Liver (tissue), 9 donors: ENCODE measurements around the gene GPI. TPM values are rescaled to one million over a fixed set of nuclear protein-coding genes. Genes with fewer than 3 reads are reported as not detected.

Experiments used
- DNase-seq: peaks from one replicate; pipeline ENCODE4 v3.0.0-alpha.2; 2017; ENCODE audit warnings: low spot score
- H3K27ac ChIP-seq, 2 donors: one replicate each; pipeline ENCODE4 v1.7.0; 2013; ENCODE audit warnings: inconsistent platforms in 2 of 2, low read length in 2 of 2, control low read depth in 1 of 2, low read depth in 1 of 2, mild to moderate bottlenecking in 1 of 2
- H3K27me3 ChIP-seq, 4 donors: one replicate each; pipeline versions ENCODE4 v1.6.1 to v1.7.0; 2013; ENCODE audit warnings: low read length in 3 of 4, inconsistent platforms in 1 of 4, mild to moderate bottlenecking in 1 of 4, moderate library complexity in 1 of 4; ENCODE audit not compliant: control insufficient read depth in 4 of 4, insufficient read depth in 4 of 4
- H3K36me3 ChIP-seq, 4 donors: one replicate each; pipeline versions ENCODE4 v1.6.1 to v1.7.0; 2013; ENCODE audit warnings: low read length in 3 of 4, mild to moderate bottlenecking in 3 of 4, low read depth in 1 of 4, moderate library complexity in 1 of 4; ENCODE audit not compliant: control insufficient read depth in 4 of 4, insufficient read depth in 3 of 4
- H3K4me1 ChIP-seq, 4 donors: one replicate each; pipeline versions ENCODE4 v1.6.1 to v1.7.0; 2013; ENCODE audit warnings: low read length in 3 of 4, mild to moderate bottlenecking in 3 of 4, moderate library complexity in 1 of 4; ENCODE audit not compliant: control insufficient read depth in 4 of 4, insufficient read depth in 4 of 4
- H3K4me3 ChIP-seq, 3 donors: one replicate each; pipeline versions ENCODE4 v1.6.1 to v1.7.0; 2013; ENCODE audit warnings: low read length in 3 of 3, control low read depth in 1 of 3, low read depth in 1 of 3, mild to moderate bottlenecking in 1 of 3
- H3K9ac ChIP-seq, 2 donors: one replicate each; pipeline ENCODE4 v1.7.0; 2013; ENCODE audit warnings: low read length in 2 of 2, mild to moderate bottlenecking in 2 of 2, moderate library complexity in 2 of 2, control low read depth in 1 of 2, low read depth in 1 of 2
- H3K9me3 ChIP-seq, 4 donors: one replicate each; pipeline versions ENCODE4 v1.6.1 to v1.7.0; 2013; ENCODE audit warnings: low read length in 3 of 4; ENCODE audit not compliant: control insufficient read depth in 4 of 4
- CTCF ChIP-seq: fragments of 150-350 bp; IDR thresholded peaks from 2 replicates; pipeline ENCODE4 v1.5.1; 2017; ENCODE audit warnings: improper control_type of control experiment, low read depth, low read length; ENCODE audit not compliant: missing input control
- EGR1 ChIP-seq, 2 donors: IDR thresholded peaks; 2 replicates each; pipeline ENCODE4 v1.6.1; 2016 to 2018; ENCODE audit warnings: antibody characterized with exemption in 2 of 2, low read depth in 2 of 2
- FOXA2 ChIP-seq: IDR thresholded peaks from 2 replicates; pipeline ENCODE4 v1.6.1; 2016; ENCODE audit warnings: antibody characterized with exemption
- GABPA ChIP-seq, 2 donors: IDR thresholded peaks in 1 of 2; conservative IDR thresholded peaks in 1 of 2; 2 replicates each; pipeline ENCODE4 v1.6.1; 2016; ENCODE audit warnings: antibody characterized with exemption in 2 of 2, mild to moderate bottlenecking in 1 of 2, moderate library complexity in 1 of 2
- HNF4G ChIP-seq: IDR thresholded peaks from 2 replicates; pipeline ENCODE4 v1.6.1; 2016; ENCODE audit warnings: antibody characterized with exemption
- JUND ChIP-seq, 2 donors: IDR thresholded peaks; 2 replicates each; pipeline ENCODE4 v1.6.1; 2016; ENCODE audit warnings: antibody characterized with exemption in 2 of 2
- MAX ChIP-seq: IDR thresholded peaks from 2 replicates; pipeline ENCODE4 v1.6.1; 2016; ENCODE audit warnings: antibody characterized with exemption
- NR2F2 ChIP-seq: IDR thresholded peaks from 2 replicates; pipeline ENCODE4 v1.6.1; 2016; ENCODE audit warnings: antibody characterized with exemption
- RAD21 ChIP-seq, 2 donors: IDR thresholded peaks; 2 replicates each; pipeline ENCODE4 v1.6.1; 2016; ENCODE audit warnings: antibody characterized with exemption in 2 of 2, mild to moderate bottlenecking in 2 of 2
- REST ChIP-seq: IDR thresholded peaks from 2 replicates; pipeline ENCODE4 v1.6.1; 2016; ENCODE audit warnings: antibody characterized with exemption, mild to moderate bottlenecking
- RXRA ChIP-seq, 2 donors: IDR thresholded peaks; 2 replicates each; pipeline ENCODE4 v1.6.1; 2017 to 2018; ENCODE audit warnings: antibody characterized with exemption in 2 of 2, mild to moderate bottlenecking in 1 of 2
- SP1 ChIP-seq: IDR thresholded peaks from 2 replicates; pipeline ENCODE4 v1.6.1; 2018; ENCODE audit warnings: antibody characterized with exemption, mild to moderate bottlenecking
- TAF1 ChIP-seq: conservative IDR thresholded peaks from 2 replicates; pipeline ENCODE4 v1.6.1; 2016; ENCODE audit warnings: antibody characterized with exemption, mild to moderate bottlenecking
- ZBTB33 ChIP-seq: IDR thresholded peaks from 2 replicates; pipeline ENCODE4 v1.6.1; 2016; ENCODE audit warnings: antibody characterized with exemption
- WGBS: extraction: QIAGEN DNeasy Blood & Tissue Kit; methylation state at CpG from one replicate; pipeline ENCODE4 v1.1.7; 2013; 5-methylcytosine and 5-hydroxymethylcytosine counted together
- polyA plus RNA-seq, 2 donors: library from polyadenylated mRNA; stranded (reverse) in 1 of 2; unstranded in 1 of 2; fragments of 200-250 nt in 1 of 2; fragments of >200 nt in 1 of 2; fragmentation: Nextera tagmentation in 1 of 2; extraction: Ambion mirVana in 1 of 2; gene quantifications; one replicate each; pipeline versions ENCODE4 v1.2.1 to v1.2.3, GENCODE V29; 2013 to 2015
- total RNA-seq, 2 donors: library from RNA; depleted of rRNA; stranded (reverse); fragments of >200 nt; gene quantifications; one replicate each; pipeline ENCODE4 v1.2.3, GENCODE V29; 2014
- donor health status: healthy.
- donor health status: healthy.
- donor health status: healthy.
- donor health status: healthy.
- donor health status: healthy.

GPI gene
- total and polyA plus RNA-seq, 4 donors: 61.8 to 191 (median 158) TPM

- no peak for TF ChIP-seq CTCF
- no peak for TF ChIP-seq JUND (IDR thresholded peaks at IDR 0.05)
- TF ChIP-seq MAX: no peak
- no peak for TF ChIP-seq NR2F2
- TF ChIP-seq GABPA (IDR thresholded peaks at IDR 0.05 in 1 of 2, conservative IDR thresholded peaks at IDR 0.05 in 1 of 2): no peak
- TF ChIP-seq RAD21 (IDR thresholded peaks at IDR 0.05): no peak
These were observed 17.5 kb downstream of the GPI start (continued) for GRCh38 chr19:34382471-34382870.

GRCh38 chr19:34383599-34383998 lies 18.6 kb downstream of the GPI start:
- WGBS: 97% methylated on average over 5 of the region's 5 CpGs
- H3K27ac ChIP-seq: no peak overlapping the region
- TF ChIP-seq NR2F2: no peak
- TF ChIP-seq GABPA (IDR thresholded peaks at IDR 0.05 in 1 of 2, conservative IDR thresholded peaks at IDR 0.05 in 1 of 2): no peak
- TF ChIP-seq HNF4G: no peak
- TF ChIP-seq FOXA2: no peak
- no peak for TF ChIP-seq MAX
- TF ChIP-seq EGR1 (IDR thresholded peaks at IDR 0.05; ENCODE audit: low read depth in 2 of 2): no peak
- no peak for TF ChIP-seq CTCF
- no peak overlapping the region for H3K4me3 ChIP-seq
- H3K9me3 ChIP-seq: no peaks in the 10 kb centered on the region
- H3K9ac ChIP-seq: no peak overlapping the region
- no peak for DNase-seq
- H3K36me3 ChIP-seq: peaks cover 22 to 86% (median 53%) of the 10 kb centered on the region in 4 donors
- H3K27me3 ChIP-seq: no peaks in the 10 kb centered on the region
- no peaks in the 10 kb centered on the region for H3K4me1 ChIP-seq

- no peaks in the 10 kb centered on the region for H3K4me1 ChIP-seq
- 94% methylated on average over 9 of the region's 9 CpGs for WGBS
- TF ChIP-seq SP1: no peak
- TF ChIP-seq GABPA (IDR thresholded peaks at IDR 0.05 in 1 of 2, conservative IDR thresholded peaks at IDR 0.05 in 1 of 2): no peak
- TF ChIP-seq EGR1 (IDR thresholded peaks at IDR 0.05; ENCODE audit: low read depth in 2 of 2): no peak
- no peak for TF ChIP-seq CTCF
- no peak for TF ChIP-seq JUND (IDR thresholded peaks at IDR 0.05)
- TF ChIP-seq NR2F2: no peak
- TF ChIP-seq HNF4G: no peak
- no peak for TF ChIP-seq ZBTB33
- TF ChIP-seq REST: no peak
- no peak for TF ChIP-seq TAF1
- TF ChIP-seq RXRA (IDR thresholded peaks at IDR 0.05): no peak
These were observed 21.8 kb downstream of the GPI start for GRCh38 chr19:34386645-34387445.

More at GRCh38 chr19:34386645-34387445, 21.8 kb downstream of the GPI start:
- no peak overlapping the region for H3K9ac ChIP-seq
- no peaks in the 10 kb centered on the region for H3K27me3 ChIP-seq
- no peaks in the 10 kb centered on the region for H3K9me3 ChIP-seq
- no peak overlapping the region for H3K4me3 ChIP-seq
- peaks cover 15 to 89% (median 51%) of the 10 kb centered on the region in 4 donors for H3K36me3 ChIP-seq
- DNase-seq: no peak
- no peak overlapping the region for H3K27ac ChIP-seq
